ENCODE data around the gene LRRC8D.

LRRC8D gene

GRCh38 chr1:89809556-89809955 lies 11.3 kb upstream of the LRRC8D start:
- Histone ChIP-seq H3K9me3 (ENCODE audit: insufficient read depth, low read depth, low read length) (no peaks in the 10 kb centered on the region), H3K9me2 (replicated peaks; ENCODE audit: low read depth, low read length) (no peaks in the 10 kb centered on the region), H3K4me2 (ENCODE audit: low read depth, low read length, poor library complexity, severe bottlenecking) (no peak overlapping the region), H4K20me1 (ENCODE audit: insufficient read depth, low read length, poor library complexity, severe bottlenecking) (no peaks in the 10 kb centered on the region), H3K79me2 (ENCODE audit: insufficient read depth, low read length) (no peaks in the 10 kb centered on the region), H2AFZ (ENCODE audit: low read length) (no peak overlapping the region), H3K4me1 (ENCODE audit: insufficient read depth, low read length, poor library complexity, severe bottlenecking) (no peaks in the 10 kb centered on the region), H3K4me3 (ENCODE audit: low read length, poor library complexity, severe bottlenecking) (no peak overlapping the region), H3K36me3 (ENCODE audit: insufficient read depth, low read length) (no peaks in the 10 kb centered on the region), H3F3A (ENCODE audit: low read depth) (no peaks in the 10 kb centered on the region), H3K9ac (ENCODE audit: low read depth, low read length, poor library complexity, severe bottlenecking) (no peak overlapping the region), H3K27me3 (ENCODE audit: insufficient read depth, low read length, poor library complexity, severe bottlenecking) (no peaks in the 10 kb centered on the region)
- TF ChIP-seq CTCF (conservative IDR thresholded peaks at IDR 0.05; ENCODE audit: low read length), result no peak
- no peak for TF ChIP-seq EZH2phosphoT487 (IDR thresholded peaks at IDR 0.05; ENCODE audit: borderline replicate concordance)

GRCh38 chr1:89810302-89810701 lies 10.5 kb upstream of the LRRC8D start:
- Histone ChIP-seq H3K79me2 (ENCODE audit: insufficient read depth, low read length) (no peaks in the 10 kb centered on the region), H3K4me3 (ENCODE audit: low read length, poor library complexity, severe bottlenecking) (no peak overlapping the region), H4K20me1 (ENCODE audit: insufficient read depth, low read length, poor library complexity, severe bottlenecking) (no peaks in the 10 kb centered on the region), H3K9ac (ENCODE audit: low read depth, low read length, poor library complexity, severe bottlenecking) (no peak overlapping the region), H3K4me1 (ENCODE audit: insufficient read depth, low read length, poor library complexity, severe bottlenecking) (no peaks in the 10 kb centered on the region), H3K9me3 (ENCODE audit: insufficient read depth, low read depth, low read length) (no peaks in the 10 kb centered on the region), H3K4me2 (ENCODE audit: low read depth, low read length, poor library complexity, severe bottlenecking) (no peak overlapping the region), H2AFZ (ENCODE audit: low read length) (no peak overlapping the region), H3F3A (ENCODE audit: low read depth) (no peaks in the 10 kb centered on the region), H3K27me3 (ENCODE audit: insufficient read depth, low read length, poor library complexity, severe bottlenecking) (no peaks in the 10 kb centered on the region), H3K36me3 (ENCODE audit: insufficient read depth, low read length) (no peaks in the 10 kb centered on the region), H3K9me2 (replicated peaks; ENCODE audit: low read depth, low read length) (no peaks in the 10 kb centered on the region)
- TF ChIP-seq CTCF (conservative IDR thresholded peaks at IDR 0.05; ENCODE audit: low read length) (no peak), EZH2phosphoT487 (IDR thresholded peaks at IDR 0.05; ENCODE audit: borderline replicate concordance) (no peak)

GRCh38 chr1:89810880-89811279 lies 10.0 kb upstream of the LRRC8D start:
- Histone ChIP-seq H2AFZ (ENCODE audit: low read length) (no peak overlapping the region), H3K9me3 (ENCODE audit: insufficient read depth, low read depth, low read length) (no peaks in the 10 kb centered on the region), H3K27me3 (ENCODE audit: insufficient read depth, low read length, poor library complexity, severe bottlenecking) (no peaks in the 10 kb centered on the region), H3K9ac (ENCODE audit: low read depth, low read length, poor library complexity, severe bottlenecking) (no peak overlapping the region), H3K4me3 (ENCODE audit: low read length, poor library complexity, severe bottlenecking) (no peak overlapping the region), H3K79me2 (ENCODE audit: insufficient read depth, low read length) (no peaks in the 10 kb centered on the region), H3K4me1 (ENCODE audit: insufficient read depth, low read length, poor library complexity, severe bottlenecking) (no peaks in the 10 kb centered on the region), H3K4me2 (ENCODE audit: low read depth, low read length, poor library complexity, severe bottlenecking) (no peak overlapping the region), H4K20me1 (ENCODE audit: insufficient read depth, low read length, poor library complexity, severe bottlenecking) (no peaks in the 10 kb centered on the region), H3K9me2 (replicated peaks; ENCODE audit: low read depth, low read length) (no peaks in the 10 kb centered on the region), H3K36me3 (ENCODE audit: insufficient read depth, low read length) (no peaks in the 10 kb centered on the region), H3F3A (ENCODE audit: low read depth) (no peaks in the 10 kb centered on the region)
- no peak for TF ChIP-seq CTCF (conservative IDR thresholded peaks at IDR 0.05; ENCODE audit: low read length)
- TF ChIP-seq EZH2phosphoT487 (IDR thresholded peaks at IDR 0.05; ENCODE audit: borderline replicate concordance), result no peak
